ENCODE data around the gene TMOD1. TPM values are rescaled to one million over a fixed set of nuclear protein-coding genes. Genes with fewer than 3 reads are reported as not detected.

Gene TMOD1
- total RNA-seq, 1 donor = 0.18 TPM

GRCh38 chr9:97525451-97525850, 24.0 kb downstream of the TMOD1 start:
- no peak overlapping the region for H3K4me3 ChIP-seq (ENCODE audit: low read depth, low read length)
- TF ChIP-seq CTCF (IDR thresholded peaks at IDR 0.05; ENCODE audit: insufficient read depth, low read length) = no peak
- DNase-seq (ENCODE audit: low read depth) = no peak

- no peak for TF ChIP-seq CTCF (IDR thresholded peaks at IDR 0.05; ENCODE audit: insufficient read depth, low read length)
- DNase-seq (ENCODE audit: low read depth) = no peak
- H3K4me3 ChIP-seq (ENCODE audit: low read depth, low read length) = no peak overlapping the region
Observed at GRCh38 chr9:97526895-97527575, 25.6 kb downstream of the TMOD1 start.

- no peak for DNase-seq (ENCODE audit: low read depth)
- no peak for TF ChIP-seq CTCF (IDR thresholded peaks at IDR 0.05; ENCODE audit: insufficient read depth, low read length)
- H3K4me3 ChIP-seq (ENCODE audit: low read depth, low read length) = no peak overlapping the region
Observed at GRCh38 chr9:97527626-97528528, 26.4 kb downstream of the TMOD1 start.

GRCh38 chr9:97528529-97529230, 27.2 kb downstream of the TMOD1 start:
- H3K4me3 ChIP-seq (ENCODE audit: low read depth, low read length) = no peak overlapping the region
- TF ChIP-seq CTCF (IDR thresholded peaks at IDR 0.05; ENCODE audit: insufficient read depth, low read length) = no peak
- DNase-seq (ENCODE audit: low read depth) = peak; percentile 8

- DNase-seq (ENCODE audit: low read depth) = peak; percentile 49
- no peak overlapping the region for H3K4me3 ChIP-seq (ENCODE audit: low read depth, low read length)
- TF ChIP-seq CTCF (IDR thresholded peaks at IDR 0.05; ENCODE audit: insufficient read depth, low read length) = no peak
Observed at GRCh38 chr9:97529363-97530076, 28.1 kb downstream of the TMOD1 start.

- TF ChIP-seq CTCF (IDR thresholded peaks at IDR 0.05; ENCODE audit: insufficient read depth, low read length) = no peak
- no peak overlapping the region for H3K4me3 ChIP-seq (ENCODE audit: low read depth, low read length)
- DNase-seq (ENCODE audit: low read depth) = no peak
Observed at GRCh38 chr9:97531888-97532376, 30.5 kb downstream of the TMOD1 start.

Measured in fibroblast of the aortic adventitia (primary cell).